Colon (tissue), 2 donors: Measurements from ENCODE around the gene TMEM106C.

ENCODE experiments used
- FAIRE-seq: peaks from 2 replicates; lab custom pipeline; 2012; peaks lifted over from hg19 to GRCh38; lab: Jason Lieb, UNC
- donor health status: control.
- donor health status: control.

The TMEM106C gene

DNA sequence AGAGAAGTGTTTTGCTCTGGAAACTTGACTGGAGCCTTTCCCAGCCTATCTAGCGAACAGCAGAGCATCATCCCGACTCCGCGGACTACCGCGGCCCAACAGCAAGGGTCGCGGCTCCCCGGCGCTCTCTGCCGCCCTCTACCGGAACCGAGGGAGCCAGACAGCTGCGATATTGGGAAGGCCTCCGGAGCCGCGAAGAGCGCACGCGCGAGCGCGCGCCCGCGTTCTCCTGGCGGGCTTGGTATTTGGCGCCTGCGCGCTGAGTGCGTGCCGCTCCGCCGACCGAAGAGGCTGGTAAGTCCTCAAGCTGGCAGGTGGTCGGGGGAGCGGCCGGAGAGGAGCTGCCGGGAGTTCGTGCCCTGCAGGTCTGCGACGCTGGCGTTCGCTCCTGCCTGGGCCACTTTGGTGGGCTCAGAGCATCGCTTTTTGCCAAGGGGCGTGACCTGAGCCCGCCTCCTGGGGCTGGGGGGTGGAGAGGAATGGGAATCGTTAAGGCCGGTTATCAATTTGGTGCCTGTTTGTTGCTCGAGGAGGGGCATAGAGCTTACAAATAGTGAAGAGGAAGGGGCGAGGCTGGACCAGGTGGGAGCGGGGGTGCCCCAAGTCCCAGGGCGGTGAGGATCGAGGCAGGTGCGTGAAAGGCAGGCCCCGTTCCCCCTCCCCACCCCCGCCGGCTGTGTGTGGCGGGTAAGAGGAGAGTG is at the start of gene TMEM106C:
Gene TMEM106C (plus strand): TSS at position 257 of the 701 bp plus-strand sequence. CDS start 641 bp downstream, outside the sequence.
- FAIRE-seq: no peak

DNA sequence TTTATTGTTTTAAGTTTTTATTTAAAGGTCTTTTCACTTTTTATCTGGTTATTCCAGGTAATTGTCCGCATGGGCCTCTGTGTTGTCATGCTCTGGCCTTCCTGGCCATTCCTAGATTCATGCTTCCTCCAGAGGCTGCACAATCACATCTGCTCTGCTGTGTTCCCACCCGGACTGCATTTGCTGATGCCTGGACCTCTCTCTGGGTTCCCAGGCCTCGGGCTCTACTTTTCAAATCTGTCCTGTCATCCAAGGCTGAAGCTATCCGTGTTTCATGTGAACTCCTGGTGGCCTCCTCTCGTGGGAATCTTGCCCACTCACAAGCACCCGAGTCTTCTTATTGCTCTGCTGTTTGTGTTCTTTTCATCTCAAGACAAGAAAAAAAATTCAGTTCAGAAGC is 42.5 kb upstream of the TMEM106C start:
- no peak for FAIRE-seq

- FAIRE-seq: no peak
Observed at GRCh38 chr12:47921907-47922306, 41.5 kb upstream of the TMEM106C start.

- no peak for FAIRE-seq
Observed at GRCh38 chr12:47927346-47927745, 36.0 kb upstream of the TMEM106C start.

DNA sequence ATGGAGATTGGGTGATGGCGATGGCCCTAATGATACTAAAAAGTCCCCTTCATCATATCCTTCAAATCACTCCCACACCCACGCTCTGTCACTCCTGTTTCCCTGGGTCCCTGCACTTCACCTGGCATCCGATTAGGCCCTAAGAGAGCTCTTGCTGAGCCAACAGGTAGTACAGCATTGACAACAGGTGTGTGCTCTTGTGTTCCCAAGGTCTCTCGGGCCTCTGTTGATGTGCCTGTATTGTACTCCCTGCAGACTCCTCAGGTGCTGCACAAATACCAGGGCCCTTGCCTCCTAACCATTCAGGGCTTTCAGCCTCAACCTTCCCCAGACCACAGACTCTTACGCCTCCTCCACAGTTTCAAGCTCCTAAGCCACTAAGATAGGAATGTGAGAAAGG is 32.8 kb upstream of the TMEM106C start:
- no peak for FAIRE-seq

DNA sequence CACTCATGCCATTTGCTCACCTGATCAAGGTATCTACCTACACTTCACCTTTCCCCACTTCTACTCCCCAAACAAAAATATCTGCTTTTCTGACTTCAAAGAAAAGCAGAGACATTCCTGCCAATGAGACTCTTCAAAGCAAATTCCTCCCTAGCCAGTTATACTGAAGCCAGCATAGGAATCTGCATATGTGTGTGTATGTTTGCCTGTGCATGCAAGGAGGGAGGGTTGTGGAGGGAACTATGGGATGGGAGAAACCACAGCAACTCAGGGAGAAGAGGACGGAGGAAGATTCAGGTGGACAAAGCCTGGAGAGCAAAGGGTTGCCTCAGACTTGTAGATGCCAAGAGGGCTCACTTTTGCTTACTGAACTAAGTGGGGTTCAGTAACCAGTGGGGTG is 32.2 kb upstream of the TMEM106C start:
- no peak for FAIRE-seq

DNA sequence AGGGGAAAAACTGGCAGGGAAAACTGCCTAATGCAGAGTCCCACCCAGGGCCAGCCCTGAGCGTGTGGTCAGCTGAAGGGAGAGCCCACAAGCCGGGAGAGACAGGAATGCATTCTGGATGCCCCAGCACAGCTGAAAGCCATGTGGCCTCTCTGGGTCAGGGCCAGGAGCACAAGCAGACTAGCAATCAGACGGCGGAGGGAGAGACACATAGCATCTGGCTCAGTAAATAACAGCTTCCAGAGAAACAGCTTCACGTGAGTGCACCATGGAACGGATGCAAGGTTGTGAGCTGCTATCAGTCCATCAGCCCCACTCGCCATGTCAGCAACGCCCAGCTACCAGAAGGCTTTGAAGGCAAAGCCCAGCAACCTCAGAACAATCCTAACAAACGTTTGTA is 28.2 kb upstream of the TMEM106C start:
- FAIRE-seq: no peak

- FAIRE-seq: no peak
Observed at GRCh38 chr12:47938093-47938492, 25.3 kb upstream of the TMEM106C start.

- FAIRE-seq: no peak
Observed at GRCh38 chr12:47938594-47938993, 24.8 kb upstream of the TMEM106C start.

GRCh38 chr12:47939009-47939601 is 24.3 kb upstream of the TMEM106C start:
- no peak for FAIRE-seq

DNA sequence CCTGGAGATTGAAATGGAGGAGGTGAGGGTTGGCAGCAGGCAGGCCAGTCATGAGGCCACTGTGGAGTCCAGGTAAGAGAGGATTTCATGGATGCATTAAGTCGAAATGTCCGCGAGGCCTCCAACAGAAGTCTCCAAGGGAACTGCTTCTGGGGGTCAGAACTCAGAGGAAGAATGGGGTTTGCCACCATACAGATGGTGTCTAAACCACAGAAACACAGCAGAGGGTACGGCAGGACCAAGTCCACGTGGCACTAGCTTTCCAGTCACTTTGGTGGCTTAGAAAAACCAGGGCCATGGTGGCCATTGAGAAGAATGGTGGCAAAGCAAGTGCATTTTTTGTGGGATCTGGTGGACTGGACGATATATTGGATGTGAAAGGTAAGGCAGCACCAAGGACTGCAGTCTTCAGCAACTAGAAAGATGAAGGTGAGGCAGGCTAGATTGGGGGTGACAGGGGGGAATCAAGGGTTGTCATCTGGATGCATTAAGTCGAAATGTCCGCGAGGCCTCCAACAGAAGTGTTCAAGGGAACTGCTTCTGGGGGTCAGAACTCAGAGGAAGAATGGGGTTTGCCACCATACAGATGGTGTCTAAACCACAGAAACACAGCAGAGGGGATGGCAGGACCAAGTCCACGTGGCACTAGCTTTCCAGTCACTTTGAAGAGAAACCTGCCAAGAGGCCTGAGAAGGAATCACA is 22.5 kb upstream of the TMEM106C start:
- no peak for FAIRE-seq

DNA sequence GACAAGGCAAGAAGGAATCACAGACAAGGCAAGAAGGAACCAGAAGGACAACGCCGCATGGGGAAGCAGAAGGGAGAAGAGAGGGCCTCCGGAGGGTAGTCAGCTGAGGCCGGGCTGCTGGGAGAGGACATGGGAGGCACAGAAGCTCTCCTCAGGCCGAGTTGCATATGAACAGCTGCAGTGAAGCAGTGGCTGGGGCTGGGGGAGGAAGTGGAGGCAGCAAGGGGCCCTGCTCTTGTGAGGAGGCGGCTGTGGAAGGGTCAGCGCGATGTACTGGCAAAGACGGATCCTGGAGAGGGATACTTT is 22.0 kb upstream of the TMEM106C start:
- FAIRE-seq: no peak

DNA sequence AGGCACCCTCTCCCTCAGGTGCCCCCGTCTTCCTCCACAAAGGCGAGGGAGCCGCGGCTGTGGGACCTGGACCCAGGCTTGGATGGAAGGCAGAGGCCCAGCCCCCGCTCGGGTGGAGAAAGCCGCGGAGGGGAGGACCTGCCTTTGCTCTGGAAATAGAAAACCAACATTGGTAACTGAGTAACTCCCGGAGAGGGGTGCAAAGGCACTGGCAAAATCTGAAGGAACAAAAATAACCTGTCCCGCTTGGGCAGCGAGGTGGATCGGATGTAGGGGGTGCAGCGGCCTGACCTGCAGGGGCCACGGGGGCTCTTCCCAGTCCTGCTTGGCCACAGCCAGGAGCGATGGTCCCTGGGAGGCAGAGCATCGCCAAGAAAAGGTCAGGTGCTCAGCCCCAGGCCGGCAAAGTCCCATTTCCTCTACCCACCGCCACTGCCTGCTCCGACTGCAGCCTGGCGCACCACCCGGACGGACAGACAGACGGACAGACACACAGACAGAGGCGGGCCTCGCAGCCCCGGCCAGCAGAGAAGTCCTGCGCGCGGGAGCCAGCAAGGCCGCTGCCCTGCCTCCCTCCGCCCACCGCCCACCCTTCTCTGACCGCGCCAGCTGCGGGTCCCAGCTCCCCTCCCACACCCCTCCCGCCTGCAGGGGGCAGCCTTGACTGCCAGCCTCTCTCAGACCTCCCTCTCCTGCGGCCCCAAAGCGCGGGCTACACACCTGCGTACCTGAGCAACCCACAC is 21.4 kb upstream of the TMEM106C start:
- no peak for FAIRE-seq

GRCh38 chr12:47942614-47943225 is 20.7 kb upstream of the TMEM106C start:
- FAIRE-seq: no peak

GRCh38 chr12:47943623-47944340 is 19.6 kb upstream of the TMEM106C start:
- no peak for FAIRE-seq

DNA sequence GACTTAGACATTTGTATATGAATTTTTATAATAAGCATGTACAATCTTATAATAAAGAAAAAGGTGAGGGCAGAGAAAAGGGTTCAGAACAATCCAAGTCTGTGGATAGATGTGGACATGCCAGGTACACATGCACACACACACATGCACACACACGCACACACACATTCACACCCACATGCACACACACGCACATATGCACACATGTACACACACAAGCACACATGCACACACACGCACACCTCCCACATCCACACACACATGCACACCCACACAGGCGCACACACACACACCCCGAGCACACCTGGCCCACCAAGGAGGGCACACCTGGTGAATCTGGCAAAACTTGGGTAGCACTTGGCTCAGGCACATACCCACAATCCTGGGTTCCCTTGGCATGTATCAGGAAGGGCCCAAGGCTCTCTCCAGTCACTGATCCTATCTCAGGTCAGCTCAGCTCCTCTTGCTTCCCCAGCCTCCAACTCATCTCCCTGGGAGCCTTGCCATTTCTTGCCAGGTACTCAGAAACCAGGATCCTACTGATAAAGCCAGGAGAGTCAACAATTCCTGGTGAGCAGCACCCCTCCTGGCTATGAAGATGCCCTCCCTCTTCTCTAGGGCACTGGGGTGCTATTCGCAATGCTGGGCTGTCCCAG is 18.6 kb upstream of the TMEM106C start:
- no peak for FAIRE-seq

DNA sequence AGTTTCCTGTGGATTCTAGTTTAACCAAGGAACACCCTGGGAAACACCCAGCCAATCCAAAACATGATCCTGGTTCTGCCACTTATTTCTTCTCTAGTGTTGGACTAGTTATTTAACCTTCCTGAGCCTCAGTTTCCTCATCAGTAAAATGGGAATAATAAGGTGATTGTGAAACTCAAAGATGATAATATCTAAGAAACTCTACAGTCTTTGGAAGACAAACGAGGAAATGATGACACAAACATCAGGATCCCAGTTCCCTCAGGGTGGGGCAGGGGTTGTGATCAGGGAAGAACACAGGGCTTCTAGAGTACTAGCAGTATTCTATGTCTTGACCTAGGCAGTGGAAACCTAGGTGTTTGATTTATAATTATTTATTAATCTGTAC is 18.1 kb upstream of the TMEM106C start:
- FAIRE-seq: no peak

DNA sequence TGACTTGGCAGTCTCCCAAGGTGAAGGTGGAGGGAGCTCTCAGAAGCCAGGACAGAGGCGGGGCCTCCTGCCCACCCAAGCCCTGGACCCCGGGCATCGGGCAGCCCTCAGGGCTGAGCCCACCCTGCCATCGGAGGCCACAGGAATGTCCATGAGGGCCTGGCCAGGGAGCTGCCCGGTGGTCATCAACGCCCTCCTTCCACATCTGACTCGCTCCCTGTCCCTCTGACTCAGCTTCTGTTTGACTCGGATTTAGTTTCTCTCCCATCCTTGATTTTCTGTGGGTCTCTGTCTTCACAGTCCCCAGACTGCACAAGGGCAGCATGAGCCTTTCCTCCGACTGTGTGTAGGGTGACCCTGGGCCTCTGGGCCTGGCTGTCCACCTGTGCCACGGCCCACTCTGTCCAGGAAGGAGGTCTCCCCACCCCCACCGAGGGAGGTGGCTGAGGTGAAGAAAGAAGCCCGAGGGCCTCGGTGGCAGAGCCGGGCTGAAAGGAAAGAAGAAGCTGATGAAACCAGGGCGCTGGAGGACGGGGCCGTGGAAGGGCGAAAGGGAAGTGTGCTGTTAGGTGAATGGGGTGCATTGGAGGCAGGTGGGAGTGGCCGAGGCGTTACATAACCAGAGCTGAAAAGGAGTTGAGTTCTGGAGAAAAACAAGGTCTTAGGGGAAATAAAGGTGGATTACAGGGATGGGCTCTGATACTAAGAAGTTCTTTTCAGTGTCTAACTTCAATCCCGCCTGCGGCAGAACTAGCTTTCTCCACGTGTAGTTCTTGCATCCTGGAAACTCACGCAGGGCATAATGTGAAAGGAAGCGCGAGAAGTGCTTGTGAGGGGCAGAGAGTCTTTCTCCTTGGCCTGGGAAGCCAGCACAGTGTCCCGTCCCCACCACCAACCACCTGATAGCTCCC is 16.7 kb upstream of the TMEM106C start:
- FAIRE-seq: no peak

DNA sequence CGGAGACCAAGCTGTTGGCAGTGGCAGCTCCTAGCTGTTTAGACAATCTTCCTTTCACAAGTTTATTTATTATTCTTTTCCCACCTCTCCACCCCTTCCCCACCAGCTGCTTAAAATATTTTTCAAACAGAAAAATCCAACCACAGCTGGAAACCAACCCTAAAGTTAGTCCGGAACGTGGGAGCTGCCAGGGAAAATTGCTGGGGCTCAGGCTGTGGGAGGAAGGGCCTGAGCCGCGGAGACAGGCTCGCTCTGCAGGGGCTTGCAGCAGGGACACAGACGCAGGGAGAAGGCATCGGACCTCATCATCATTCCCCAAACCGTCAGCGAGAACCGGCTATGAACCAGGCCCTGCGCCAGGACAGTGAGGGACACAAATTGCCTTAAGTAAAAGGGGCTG is 16.1 kb upstream of the TMEM106C start:
- FAIRE-seq: no peak
